BE2C (cell line): ENCODE results near the gene MAP6D1.

Experiments used
- DNase-seq: peaks from one replicate; pipeline ENCODE4 v3.0.0-alpha.2; 2020
- H3K27me3 ChIP-seq: fragments of 250-450 bp; sonication (Bioruptor Pico); 2 replicates; pipeline ENCODE4 v1.5.1; 2020; ENCODE audit warnings: mild to moderate bottlenecking
- H3K36me3 ChIP-seq: fragments of 250-450 bp; sonication (Bioruptor Pico); 2 replicates; pipeline ENCODE4 v1.5.1; 2020; ENCODE audit warnings: mild to moderate bottlenecking
- H3K4me1 ChIP-seq: fragments of 250-450 bp; sonication (Bioruptor Pico); 2 replicates; pipeline ENCODE4 v1.5.1; 2020
- H3K4me3 ChIP-seq: 2 replicates; pipeline ENCODE4 v1.5.1; 2011; ENCODE audit warnings: low read depth, low read length
- H3K9me3 ChIP-seq: fragments of 250-450 bp; sonication (Bioruptor Pico); 2 replicates; pipeline ENCODE4 v1.5.1; 2020
- TF ChIP-seq, protein P1 (sequence below): IDR thresholded peaks from 2 replicates; pipeline ENCODE4 v1.5.1; 2012; ENCODE audit warnings: mild to moderate bottlenecking, low read depth, low read length

The MAP6D1 gene

DNA sequence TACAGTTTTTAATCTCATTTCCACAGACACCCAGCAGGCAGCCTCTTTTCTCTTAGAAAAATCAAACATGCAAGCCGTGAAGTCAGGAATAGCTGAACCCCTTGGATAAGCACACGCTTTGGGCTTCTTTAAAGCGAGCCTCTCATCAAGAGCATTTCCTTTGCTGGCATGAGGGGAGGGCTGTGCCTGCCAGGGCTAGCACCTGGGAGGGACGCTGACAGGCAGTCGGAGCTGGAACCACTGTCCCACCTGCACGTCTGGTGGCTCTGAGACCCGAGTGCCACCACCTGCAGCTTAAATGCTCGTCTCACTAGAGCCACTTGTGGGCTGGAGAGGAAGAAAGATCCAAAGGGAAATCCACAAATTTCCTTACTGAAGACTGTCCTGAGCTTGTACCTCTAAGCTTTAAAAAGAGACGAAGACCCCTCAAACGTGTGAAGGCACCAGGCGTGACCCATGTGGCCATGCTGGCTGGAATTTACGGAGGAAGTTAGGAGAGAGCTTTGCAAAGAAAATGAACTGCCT, 9.4 kb downstream of the MAP6D1 start:
- DNase-seq: no peak
- H3K36me3 ChIP-seq: peaks cover 26% of the 10 kb centered on the region

GRCh38 chr3:183815563-183815940, 9.8 kb downstream of the MAP6D1 start:
- Histone ChIP-seq H3K9me3 (no peaks in the 10 kb centered on the region), H3K36me3 (peaks cover 31% of the 10 kb centered on the region), H3K4me1 (no peaks in the 10 kb centered on the region), H3K4me3 (no peak overlapping the region), H3K27me3 (no peaks in the 10 kb centered on the region)
- TF ChIP-seq, protein P1, sequence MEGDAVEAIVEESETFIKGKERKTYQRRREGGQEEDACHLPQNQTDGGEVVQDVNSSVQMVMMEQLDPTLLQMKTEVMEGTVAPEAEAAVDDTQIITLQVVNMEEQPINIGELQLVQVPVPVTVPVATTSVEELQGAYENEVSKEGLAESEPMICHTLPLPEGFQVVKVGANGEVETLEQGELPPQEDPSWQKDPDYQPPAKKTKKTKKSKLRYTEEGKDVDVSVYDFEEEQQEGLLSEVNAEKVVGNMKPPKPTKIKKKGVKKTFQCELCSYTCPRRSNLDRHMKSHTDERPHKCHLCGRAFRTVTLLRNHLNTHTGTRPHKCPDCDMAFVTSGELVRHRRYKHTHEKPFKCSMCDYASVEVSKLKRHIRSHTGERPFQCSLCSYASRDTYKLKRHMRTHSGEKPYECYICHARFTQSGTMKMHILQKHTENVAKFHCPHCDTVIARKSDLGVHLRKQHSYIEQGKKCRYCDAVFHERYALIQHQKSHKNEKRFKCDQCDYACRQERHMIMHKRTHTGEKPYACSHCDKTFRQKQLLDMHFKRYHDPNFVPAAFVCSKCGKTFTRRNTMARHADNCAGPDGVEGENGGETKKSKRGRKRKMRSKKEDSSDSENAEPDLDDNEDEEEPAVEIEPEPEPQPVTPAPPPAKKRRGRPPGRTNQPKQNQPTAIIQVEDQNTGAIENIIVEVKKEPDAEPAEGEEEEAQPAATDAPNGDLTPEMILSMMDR: no peak
- DNase-seq: no peak

More for the DNA sequence above, 9.4 kb downstream of the MAP6D1 start:
- TF ChIP-seq, protein P1: no peak
- no peak overlapping the region for H3K4me3 ChIP-seq
- H3K27me3 ChIP-seq: no peaks in the 10 kb centered on the region
- H3K9me3 ChIP-seq: no peaks in the 10 kb centered on the region
- H3K4me1 ChIP-seq: no peaks in the 10 kb centered on the region

DNA sequence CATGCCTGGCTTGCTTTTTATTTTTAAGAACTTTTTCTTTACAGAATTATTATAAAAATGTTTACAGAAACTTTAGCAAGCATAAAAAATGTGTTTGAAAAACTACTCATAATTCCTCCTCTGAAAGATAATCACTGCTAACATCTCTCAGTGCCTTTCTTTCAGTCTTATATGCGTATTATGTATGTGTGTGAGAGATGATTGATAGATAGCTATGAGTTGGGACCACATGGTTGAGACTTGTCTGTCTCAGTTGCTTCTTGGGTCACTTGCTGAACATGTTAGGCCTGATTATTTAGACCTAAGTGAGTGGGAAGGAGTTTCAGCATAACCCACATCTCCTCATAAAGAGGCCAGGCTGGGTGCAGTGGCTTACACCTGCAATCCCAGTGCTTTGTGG, 11.1 kb downstream of the MAP6D1 start:
- no peaks in the 10 kb centered on the region for H3K27me3 ChIP-seq
- no peaks in the 10 kb centered on the region for H3K9me3 ChIP-seq
- H3K36me3 ChIP-seq: peaks cover 44% of the 10 kb centered on the region
- no peak overlapping the region for H3K4me3 ChIP-seq
- TF ChIP-seq, protein P1: no peak
- DNase-seq: no peak
- no peaks in the 10 kb centered on the region for H3K4me1 ChIP-seq

DNA sequence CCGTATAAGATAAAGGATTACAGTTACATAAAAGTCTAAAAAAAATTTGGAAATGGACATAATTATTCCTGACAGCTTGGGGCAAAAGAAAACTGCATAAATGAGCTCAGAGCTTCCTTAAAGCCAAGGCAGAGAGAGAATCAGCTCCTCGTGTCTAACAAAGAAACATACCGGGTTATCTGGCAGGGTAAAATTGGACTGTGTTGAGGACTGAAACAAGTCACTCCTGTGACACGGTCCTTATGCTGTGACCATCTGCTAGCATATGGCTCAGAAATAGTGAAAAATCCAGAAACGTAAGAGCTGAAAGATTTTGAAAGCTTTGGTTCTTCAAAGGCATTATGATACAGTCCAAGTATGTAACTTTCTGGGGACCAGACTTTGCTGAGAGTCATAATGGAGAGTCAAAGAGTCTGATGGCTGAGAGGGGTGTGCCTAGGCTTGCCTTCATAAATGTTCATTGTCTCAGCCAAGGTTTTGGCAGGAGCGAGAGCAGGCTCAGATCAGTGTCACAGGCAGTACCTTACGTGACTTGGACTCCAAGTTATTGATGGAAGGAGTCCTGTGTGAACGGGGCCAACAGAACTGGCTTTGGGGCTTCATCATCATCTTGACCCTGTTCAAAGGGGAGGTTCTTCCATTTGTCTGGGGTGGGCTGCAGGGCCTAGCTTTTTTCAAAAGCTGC, 12.5 kb downstream of the MAP6D1 start:
- TF ChIP-seq, protein P1: no peak
- peaks cover 57% of the 10 kb centered on the region for H3K36me3 ChIP-seq
- H3K4me1 ChIP-seq: no peaks in the 10 kb centered on the region
- H3K4me3 ChIP-seq: no peak overlapping the region
- no peaks in the 10 kb centered on the region for H3K9me3 ChIP-seq
- H3K27me3 ChIP-seq: no peaks in the 10 kb centered on the region
- no peak for DNase-seq

DNA sequence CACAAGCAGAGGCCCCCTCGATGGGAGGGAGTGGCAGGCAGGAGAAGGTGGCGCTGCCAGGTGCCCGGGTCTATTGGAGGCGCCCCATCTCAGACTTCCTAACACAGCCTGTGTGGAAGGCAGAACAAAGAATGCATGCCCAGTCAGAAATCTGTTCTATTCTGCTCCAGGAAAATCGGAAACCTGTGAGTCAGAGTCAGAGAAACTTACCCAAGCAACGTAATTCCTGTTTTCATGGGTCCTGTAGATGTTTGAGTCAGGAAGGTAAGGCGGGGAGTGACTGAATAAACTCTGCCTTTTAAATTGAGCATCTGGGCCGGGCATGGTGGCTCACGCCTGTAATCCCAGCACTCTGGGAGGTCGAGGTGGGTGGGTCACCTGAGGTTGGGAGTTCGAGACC, 13.7 kb downstream of the MAP6D1 start:
- Histone ChIP-seq H3K4me3 (no peak overlapping the region), H3K27me3 (no peaks in the 10 kb centered on the region), H3K4me1 (no peaks in the 10 kb centered on the region), H3K36me3 (peaks cover 65% of the 10 kb centered on the region), H3K9me3 (no peaks in the 10 kb centered on the region)
- DNase-seq: no peak
- TF ChIP-seq, protein P1: no peak

- Histone ChIP-seq H3K27me3 (no peaks in the 10 kb centered on the region), H3K4me1 (no peaks in the 10 kb centered on the region), H3K4me3 (no peak overlapping the region), H3K36me3 (peaks cover 68% of the 10 kb centered on the region), H3K9me3 (no peaks in the 10 kb centered on the region)
- no peak for DNase-seq
- TF ChIP-seq, protein P1: no peak
Measured at GRCh38 chr3:183810643-183811594, 14.5 kb downstream of the MAP6D1 start.
